GM12801 (cell line): ENCODE data around the gene AP2A2.

Source experiments
- TF ChIP-seq, protein P1 (sequence below): IDR thresholded peaks from one replicate; pipeline ENCODE4 v1.5.1; 2011; ENCODE audit warnings: control low read depth; ENCODE audit not compliant: insufficient read length; ENCODE audit errors: extremely low read depth

AP2A2 gene

DNA sequence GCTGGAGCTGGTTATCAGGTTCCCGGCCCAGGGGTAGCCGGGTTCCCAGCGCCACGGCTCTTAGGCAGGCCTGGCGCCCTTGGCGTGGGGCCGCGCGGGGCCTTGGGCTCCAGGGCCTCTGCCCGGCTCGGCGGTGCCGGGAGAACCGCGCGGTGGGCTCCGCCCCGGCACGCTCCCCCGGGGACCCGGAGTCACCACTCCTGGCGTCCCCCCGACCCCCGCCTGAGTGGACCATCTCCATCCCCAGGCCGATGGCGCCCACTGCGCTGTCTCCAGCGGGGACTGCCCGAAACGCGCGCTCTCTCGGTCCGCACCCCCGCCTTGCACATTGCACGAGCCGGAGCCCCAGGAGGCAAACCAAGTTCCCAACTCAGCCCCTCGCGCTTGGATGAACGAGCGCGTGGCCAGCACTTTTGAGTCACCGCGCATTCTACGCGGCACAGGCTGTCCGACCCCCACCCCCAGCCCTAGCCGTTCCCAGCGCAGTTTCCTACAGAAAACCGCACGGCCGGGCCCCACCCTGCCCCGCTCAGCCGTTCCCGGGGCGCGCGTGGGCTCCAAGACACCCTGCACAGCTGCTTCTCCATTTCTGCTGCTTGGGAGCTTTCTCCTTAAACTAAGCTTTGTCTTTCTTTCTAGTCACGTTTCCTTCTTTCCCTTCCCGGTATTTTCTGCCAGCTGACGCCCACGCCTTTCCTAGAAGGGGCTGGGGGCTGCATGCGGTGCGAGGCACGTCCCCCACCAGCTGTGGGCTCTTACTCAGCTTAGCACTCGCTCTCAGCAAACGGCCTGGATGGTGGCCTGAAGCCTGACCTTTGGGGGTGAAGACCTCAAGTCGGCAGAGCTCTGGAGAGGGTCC is 14.4 kb upstream of the AP2A2 start:
- TF ChIP-seq, protein P1, sequence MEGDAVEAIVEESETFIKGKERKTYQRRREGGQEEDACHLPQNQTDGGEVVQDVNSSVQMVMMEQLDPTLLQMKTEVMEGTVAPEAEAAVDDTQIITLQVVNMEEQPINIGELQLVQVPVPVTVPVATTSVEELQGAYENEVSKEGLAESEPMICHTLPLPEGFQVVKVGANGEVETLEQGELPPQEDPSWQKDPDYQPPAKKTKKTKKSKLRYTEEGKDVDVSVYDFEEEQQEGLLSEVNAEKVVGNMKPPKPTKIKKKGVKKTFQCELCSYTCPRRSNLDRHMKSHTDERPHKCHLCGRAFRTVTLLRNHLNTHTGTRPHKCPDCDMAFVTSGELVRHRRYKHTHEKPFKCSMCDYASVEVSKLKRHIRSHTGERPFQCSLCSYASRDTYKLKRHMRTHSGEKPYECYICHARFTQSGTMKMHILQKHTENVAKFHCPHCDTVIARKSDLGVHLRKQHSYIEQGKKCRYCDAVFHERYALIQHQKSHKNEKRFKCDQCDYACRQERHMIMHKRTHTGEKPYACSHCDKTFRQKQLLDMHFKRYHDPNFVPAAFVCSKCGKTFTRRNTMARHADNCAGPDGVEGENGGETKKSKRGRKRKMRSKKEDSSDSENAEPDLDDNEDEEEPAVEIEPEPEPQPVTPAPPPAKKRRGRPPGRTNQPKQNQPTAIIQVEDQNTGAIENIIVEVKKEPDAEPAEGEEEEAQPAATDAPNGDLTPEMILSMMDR = no peak

GRCh38 chr11:911890-912219 is 13.8 kb upstream of the AP2A2 start:
- TF ChIP-seq, protein P1 = no peak

DNA sequence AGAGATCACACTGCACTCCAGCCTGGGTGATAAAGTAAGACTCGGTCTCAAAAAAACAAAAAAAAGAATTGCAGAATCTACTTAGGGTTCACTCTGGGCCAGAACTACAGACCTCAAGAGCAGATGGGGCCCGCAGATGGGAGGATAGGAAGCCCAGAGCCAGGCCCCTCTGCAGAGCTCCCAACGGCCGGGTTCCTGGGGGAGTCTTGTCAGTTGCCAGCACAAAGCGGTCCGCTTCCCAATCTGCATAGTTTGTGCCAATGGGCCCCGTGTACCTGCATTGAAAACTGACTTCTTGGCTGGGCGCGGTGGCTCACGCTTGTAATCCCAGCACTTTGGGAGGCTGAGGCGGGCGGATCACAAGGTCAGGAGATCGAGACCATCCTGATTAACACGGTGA is 13.4 kb upstream of the AP2A2 start:
- TF ChIP-seq, protein P1 = no peak

- TF ChIP-seq, protein P1 = no peak
Observed at GRCh38 chr11:913043-913442, 12.6 kb upstream of the AP2A2 start.

- TF ChIP-seq, protein P1 = no peak
Observed at GRCh38 chr11:914204-914603, 11.5 kb upstream of the AP2A2 start.

- TF ChIP-seq, protein P1 = no peak
Observed at GRCh38 chr11:914747-915501, 10.7 kb upstream of the AP2A2 start.

GRCh38 chr11:917426-917825 is 8.2 kb upstream of the AP2A2 start:
- TF ChIP-seq, protein P1 = no peak
